GM12892 (cell line): ENCODE measurements around the gene NR2C1.

Source experiments
- POLR2A ChIP-seq: IDR thresholded peaks from 2 replicates; pipeline ENCODE4 v1.6.1; 2011; ENCODE audit warnings: low read depth, low read length, control low read depth
- POLR2AphosphoS5 ChIP-seq: IDR thresholded peaks from 2 replicates; pipeline ENCODE4 v1.6.1; 2011; ENCODE audit warnings: low read depth, low read length, control low read depth
- TAF1 ChIP-seq: IDR thresholded peaks from 2 replicates; pipeline ENCODE4 v1.6.1; 2011; ENCODE audit warnings: low read depth, mild to moderate bottlenecking, control low read depth, low read length, borderline replicate concordance

DNA sequence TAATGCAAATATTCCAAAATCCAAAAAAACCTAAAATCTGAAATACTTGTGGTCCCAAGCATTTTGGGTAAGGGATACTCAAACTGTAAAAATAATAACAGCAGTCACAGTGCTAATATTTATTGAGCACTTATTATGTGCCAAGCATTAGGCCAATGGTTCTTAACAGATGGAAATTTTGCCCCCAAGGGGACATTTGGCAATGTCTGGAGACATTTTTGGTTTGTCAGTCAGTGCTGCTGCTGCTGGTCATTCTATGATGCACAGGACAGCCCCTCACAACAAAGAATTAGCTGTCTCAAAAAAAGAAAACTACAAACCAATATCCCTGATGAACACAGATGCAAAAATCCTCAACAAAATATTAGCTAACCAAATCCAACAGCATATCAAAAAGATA, 75.7 kb downstream of the NR2C1 start:
- TF ChIP-seq POLR2A: no peak
- no peak for TF ChIP-seq TAF1
- no peak for TF ChIP-seq POLR2AphosphoS5
